ENCODE data around the gene PLA1A.
A peak's percentile ranks its signal among the peaks of the same experiment; 100 is the strongest.

The PLA1A gene

GRCh38 chr3:119639494-119640350, 42.0 kb downstream of the PLA1A start:
- no peak for DNase-seq

- DNase-seq = no peak
These were observed 43.7 kb downstream of the PLA1A start for GRCh38 chr3:119641416-119641815.

GRCh38 chr3:119642746-119643473, 45.2 kb downstream of the PLA1A start:
- no peak for DNase-seq

GRCh38 chr3:119643528-119643927, 45.8 kb downstream of the PLA1A start:
- peak; percentile 63 for DNase-seq

GRCh38 chr3:119644481-119644880, 46.8 kb downstream of the PLA1A start:
- no peak for DNase-seq

GRCh38 chr3:119645813-119646212, 48.1 kb downstream of the PLA1A start:
- no peak for DNase-seq

GRCh38 chr3:119647171-119647570, 49.5 kb downstream of the PLA1A start:
- DNase-seq = no peak

- DNase-seq = no peak
These were observed 50.3 kb downstream of the PLA1A start for GRCh38 chr3:119647843-119648575.

- DNase-seq = no peak
These were observed 52.1 kb downstream of the PLA1A start for GRCh38 chr3:119649761-119650160.

GRCh38 chr3:119652306-119653033, 54.8 kb downstream of the PLA1A start:
- DNase-seq = no peak

- no peak for DNase-seq
These were observed 56.2 kb downstream of the PLA1A start for GRCh38 chr3:119653876-119654275.

- DNase-seq = no peak
These were observed 60.4 kb downstream of the PLA1A start for GRCh38 chr3:119657887-119658702.

GRCh38 chr3:119658994-119659393, 61.3 kb downstream of the PLA1A start:
- DNase-seq = no peak

- DNase-seq = no peak
These were observed 62.1 kb downstream of the PLA1A start for GRCh38 chr3:119659606-119660291.

GRCh38 chr3:119660474-119661440, 63.1 kb downstream of the PLA1A start, which contains the start of gene POPDC2:
Gene POPDC2, minus strand, starts transcription at chr3:119660589. Its CDS starts 166 bp downstream, at chr3:119660423.
- DNase-seq = no peak

GRCh38 chr3:119662604-119663373, 65.1 kb downstream of the PLA1A start:
- DNase-seq = no peak

- no peak for DNase-seq
These were observed 66.2 kb downstream of the PLA1A start for GRCh38 chr3:119663885-119664284.

- DNase-seq = no peak
These were observed 66.7 kb downstream of the PLA1A start for GRCh38 chr3:119664370-119664769.

- no peak for DNase-seq
These were observed 67.2 kb downstream of the PLA1A start for GRCh38 chr3:119664850-119665379.
